SK-N-SH (cell line): ENCODE results near the gene SLC41A3. TPM values are rescaled to one million over a fixed set of nuclear protein-coding genes. Genes with fewer than 3 reads are reported as not detected.

ENCODE experiments used
- CTCF ChIA-PET: fragments of 300-600, 350-600 bp; formaldehyde crosslinking; extraction: SDS; loops from one replicate; lab custom pipeline; 2021; lab: Yijun Ruan, JAX
- POLR2A ChIA-PET: fragments of 350-600 bp; sonication (Branson Sonifier 250); formaldehyde crosslinking; extraction: SDS; loops from one replicate; lab custom pipeline; 2020; ENCODE audit warnings: antibody characterized with exemption, inconsistent platforms; lab: Yijun Ruan, JAX
- DNase-seq: peaks from one replicate; pipeline ENCODE4 v3.0.0; 2012
- H2AFZ ChIP-seq: fragments of 200-600 bp; sonication (generic); 2 replicates; pipeline ENCODE4 v1.8.1; 2016; ENCODE audit warnings: antibody characterized with exemption, mild to moderate bottlenecking, low read depth
- H3F3A ChIP-seq: fragments of 200-600 bp; sonication (generic); replicated peaks from 2 replicates; pipeline ENCODE3; 2016; ENCODE audit warnings: antibody characterized with exemption, mild to moderate bottlenecking; ENCODE audit not compliant: insufficient read depth
- H3K27ac ChIP-seq, 2 experiments: fragments of 200-500 bp in 1 of 2; fragments of 200-600 bp in 1 of 2; sonication (Bioruptor generic) in 1 of 2; sonication (generic), shearing (Covaris generic) in 1 of 2; 2 replicates each; pipeline versions ENCODE4 v1.5.1 to v1.6.1; 2014 to 2016; ENCODE audit warnings: low read depth in 2 of 2, inconsistent platforms in 1 of 2, low read length in 1 of 2, mild to moderate bottlenecking in 1 of 2, mixed read lengths in 1 of 2
- H3K27me3 ChIP-seq: fragments of 200-600 bp; sonication (generic), shearing (Covaris generic); 2 replicates; pipeline ENCODE4 v1.6.1; 2016; ENCODE audit warnings: mixed run types; ENCODE audit not compliant: insufficient read depth
- H3K36me3 ChIP-seq, 2 experiments: fragments of 200-500 bp in 1 of 2; fragments of 200-600 bp in 1 of 2; sonication (Bioruptor generic) in 1 of 2; sonication (generic) in 1 of 2; replicated peaks in 1 of 2; 2 replicates each; pipeline versions ENCODE3 to v1.5.1; 2014 to 2016; ENCODE audit warnings: low read length in 1 of 2, mild to moderate bottlenecking in 1 of 2; ENCODE audit not compliant: insufficient read depth in 2 of 2, control insufficient read depth in 1 of 2
- H3K4me1 ChIP-seq, 2 experiments: fragments of 200-500 bp in 1 of 2; fragments of 200-600 bp in 1 of 2; sonication (Bioruptor generic) in 1 of 2; sonication (generic), shearing (Covaris generic) in 1 of 2; 2 replicates each; pipeline versions ENCODE4 v1.5.1 to v1.6.1; 2014 to 2016; ENCODE audit warnings: low read depth in 1 of 2, low read length in 1 of 2, mixed run types in 1 of 2; ENCODE audit not compliant: insufficient read depth in 2 of 2, control insufficient read depth in 1 of 2
- H3K4me2 ChIP-seq: fragments of 200-600 bp; sonication (generic), shearing (Covaris generic); 2 replicates; pipeline ENCODE4 v1.6.1; 2017; ENCODE audit warnings: mixed run types
- H3K4me3 ChIP-seq, 2 experiments: fragments of 200-500 bp in 1 of 2; fragments of 200-600 bp in 1 of 2; sonication (Bioruptor generic) in 1 of 2; sonication (generic), shearing (Covaris generic) in 1 of 2; 2 replicates each; pipeline versions ENCODE4 v1.5.1 to v1.8.1; 2014 to 2016; ENCODE audit warnings: low read depth in 2 of 2, inconsistent platforms in 1 of 2, low read length in 1 of 2, mild to moderate bottlenecking in 1 of 2, mixed read lengths in 1 of 2, moderate library complexity in 1 of 2
- H3K79me2 ChIP-seq: fragments of 200-600 bp; sonication (generic); 2 replicates; pipeline ENCODE4 v1.8.1; 2017; ENCODE audit warnings: mild to moderate bottlenecking; ENCODE audit not compliant: insufficient read depth
- H3K9ac ChIP-seq: fragments of 200-600 bp; sonication (generic); 2 replicates; pipeline ENCODE4 v1.6.1; 2017; ENCODE audit warnings: mixed run types
- H3K9me2 ChIP-seq: fragments of 200-600 bp; sonication (generic); 2 replicates; pipeline ENCODE4 v1.6.1; 2017; ENCODE audit warnings: mixed run types
- H3K9me3 ChIP-seq: fragments of 200-600 bp; sonication (generic); 2 replicates; pipeline ENCODE4 v1.6.1; 2017; ENCODE audit warnings: mixed run types, mild to moderate bottlenecking, moderate library complexity
- H4K20me1 ChIP-seq: fragments of 200-600 bp; sonication (generic); 2 replicates; pipeline ENCODE4 v1.6.1; 2017; ENCODE audit warnings: mild to moderate bottlenecking, mixed run types; ENCODE audit not compliant: insufficient read depth
- CHD2 ChIP-seq: fragments of 150-350 bp; IDR thresholded peaks from 2 replicates; pipeline ENCODE4 v1.6.1; 2018; ENCODE audit warnings: low read length; ENCODE audit not compliant: partially characterized antibody
- EZH2phosphoT487 ChIP-seq: fragments of 200-600 bp; sonication (generic); IDR thresholded peaks from 2 replicates; pipeline ENCODE4 v1.6.1; 2017; ENCODE audit warnings: low read depth, mixed run types, mild to moderate bottlenecking, antibody characterized with exemption, moderate library complexity, borderline replicate concordance
- FOSL2 ChIP-seq: IDR thresholded peaks from 2 replicates; pipeline ENCODE4 v1.4.0; 2012; ENCODE audit warnings: low read depth, mild to moderate bottlenecking, moderate library complexity, borderline replicate concordance
- FOXJ3 ChIP-seq: sonication (generic); formaldehyde crosslinking; IDR thresholded peaks from 2 replicates; pipeline ENCODE4 v1.5.1; 2020; ENCODE audit warnings: mild to moderate bottlenecking, missing genetic modification reagents
- FOXM1 ChIP-seq: IDR thresholded peaks from 2 replicates; pipeline ENCODE4 v1.4.0; 2012; ENCODE audit warnings: low read depth, mild to moderate bottlenecking
- GABPA ChIP-seq: IDR thresholded peaks from 2 replicates; pipeline ENCODE4 v1.4.0; 2012; ENCODE audit warnings: low read depth, mild to moderate bottlenecking
- GATA2 ChIP-seq: sonication (generic); formaldehyde crosslinking; IDR thresholded peaks from 2 replicates; pipeline ENCODE4 v1.5.0; 2020; ENCODE audit warnings: mild to moderate bottlenecking, missing genetic modification reagents
- MEF2A ChIP-seq: IDR thresholded peaks from 2 replicates; pipeline ENCODE4 v1.4.0; 2012; ENCODE audit warnings: low read depth, borderline replicate concordance
- NFIC ChIP-seq: IDR thresholded peaks from 2 replicates; pipeline ENCODE4 v1.4.0; 2012; ENCODE audit warnings: borderline replicate concordance
- RFX5 ChIP-seq: IDR thresholded peaks from 2 replicates; pipeline ENCODE4 v1.6.1; 2012; ENCODE audit warnings: mild to moderate bottlenecking, improper control_type of control experiment, low read length
- SIN3A ChIP-seq: IDR thresholded peaks from 2 replicates; pipeline ENCODE4 v1.6.1; 2012; ENCODE audit warnings: low read depth, mild to moderate bottlenecking, low read length, moderate library complexity, borderline replicate concordance
- TCF12 ChIP-seq: IDR thresholded peaks from 2 replicates; pipeline ENCODE4 v1.4.0; 2012
- YY1 ChIP-seq: IDR thresholded peaks from 2 replicates; pipeline ENCODE4 v1.4.0; 2012; ENCODE audit warnings: low read depth, mild to moderate bottlenecking
- WGBS: methylation state at CpG from one replicate; pipeline ENCODE4 v1.1.6; 2017; ENCODE audit warnings: low lambda C conversion rate; 5-methylcytosine and 5-hydroxymethylcytosine counted together
- polyA plus RNA-seq, 3 experiments: library from polyadenylated mRNA; depleted of rRNA; stranded (reverse); fragments of >200 nt; gene quantifications; 2 replicates each; pipeline ENCODE4 v1.2.3, GENCODE V29; 2012
- TF ChIP-seq, protein P1 (sequence below): fragments of 150-350 bp; IDR thresholded peaks from 2 replicates; pipeline ENCODE4 v1.6.1; 2017; ENCODE audit warnings: antibody characterized with exemption, low read length, low read depth, borderline replicate concordance

The SLC41A3 gene
- polyA plus RNA-seq, 1 of the 3 experiments (the other 2 are of a cell fraction): 53.4 TPM

DNA sequence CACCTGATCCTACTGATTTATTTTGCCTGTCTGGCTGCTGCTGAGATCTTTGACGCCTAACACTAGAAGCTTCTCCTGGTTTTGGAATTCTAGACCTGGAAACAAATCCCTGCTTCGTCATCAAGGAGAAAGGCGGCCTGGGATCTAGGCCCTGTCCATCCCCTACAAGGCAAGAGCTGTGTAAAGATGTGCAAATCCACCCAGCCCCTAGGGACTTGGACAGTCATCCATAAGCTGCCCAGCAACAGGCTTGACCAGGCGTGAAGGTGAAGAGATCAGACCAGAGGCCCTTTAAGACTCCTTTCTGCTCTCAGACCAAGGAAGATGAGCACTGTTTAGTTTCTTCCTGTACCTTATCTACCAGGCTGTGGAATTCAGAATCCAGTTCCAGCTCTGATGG, 32.2 kb downstream of the SLC41A3 start:
- Histone ChIP-seq H3K9me2 (no peaks in the 10 kb centered on the region), H3K27ac (no peak overlapping the region), H2AFZ (no peak overlapping the region), H3K9me3 (no peaks in the 10 kb centered on the region), H3K4me2 (no peak overlapping the region), H3K9ac (no peak overlapping the region), H3K4me1 (no peaks in the 10 kb centered on the region), H3K36me3 (no peaks in the 10 kb centered on the region)
- POLR2A ChIA-PET: no interaction called here
- TF ChIP-seq YY1 (no peak), TCF12 (no peak), SIN3A (no peak), FOXM1 (no peak), GABPA (no peak), FOSL2 (no peak), RFX5 (no peak), EZH2phosphoT487 (no peak)
- TF ChIP-seq, protein P1, sequence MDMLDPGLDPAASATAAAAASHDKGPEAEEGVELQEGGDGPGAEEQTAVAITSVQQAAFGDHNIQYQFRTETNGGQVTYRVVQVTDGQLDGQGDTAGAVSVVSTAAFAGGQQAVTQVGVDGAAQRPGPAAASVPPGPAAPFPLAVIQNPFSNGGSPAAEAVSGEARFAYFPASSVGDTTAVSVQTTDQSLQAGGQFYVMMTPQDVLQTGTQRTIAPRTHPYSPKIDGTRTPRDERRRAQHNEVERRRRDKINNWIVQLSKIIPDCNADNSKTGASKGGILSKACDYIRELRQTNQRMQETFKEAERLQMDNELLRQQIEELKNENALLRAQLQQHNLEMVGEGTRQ: no peak
- TF ChIP-seq, all 33 proteins: peak for 0
- Histone ChIP-seq H3K4me3 (no peak overlapping the region), H3K79me2 (no peaks in the 10 kb centered on the region), H3F3A (no peaks in the 10 kb centered on the region), H3K27me3 (no peaks in the 10 kb centered on the region), H4K20me1 (no peaks in the 10 kb centered on the region)
- no peak for DNase-seq
- CTCF ChIA-PET: interaction anchor here (0.7 kb wide), 1 partner anchor 235 kb away, joined by 3 read pairs; no protein-coding TSS in a partner anchor
- 95% methylated on average over 4 of the region's 4 CpGs for WGBS

DNA sequence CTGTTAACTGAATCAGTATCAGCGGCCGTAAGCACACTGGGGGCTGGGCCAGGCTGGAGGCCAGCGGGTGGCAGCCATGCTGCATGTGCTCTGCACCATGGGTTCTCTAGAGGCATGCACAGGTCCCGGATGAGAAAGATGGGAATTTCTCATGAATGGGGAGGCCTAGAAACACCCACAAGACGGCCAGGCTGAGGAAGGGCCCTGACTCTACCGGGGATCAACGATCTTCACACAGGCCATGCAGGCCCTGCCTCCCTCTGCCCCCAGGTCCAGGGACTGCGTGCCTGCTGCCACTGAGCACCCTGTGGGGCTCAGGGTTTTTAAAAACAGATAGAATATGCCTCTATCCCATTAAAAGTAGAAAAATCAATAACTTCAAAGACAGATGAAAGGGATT, 32.7 kb downstream of the SLC41A3 start:
- no peak overlapping the region for H3K9ac ChIP-seq
- no peaks in the 10 kb centered on the region for H3K4me1 ChIP-seq
- WGBS: 72% methylated on average over 7 of the region's 8 CpGs
- CTCF ChIA-PET: no interaction called here
- H3F3A ChIP-seq: no peaks in the 10 kb centered on the region
- H3K36me3 ChIP-seq: no peaks in the 10 kb centered on the region
- POLR2A ChIA-PET: no interaction called here
- H3K4me2 ChIP-seq: no peak overlapping the region
- TF ChIP-seq, protein P1: no peak
- TF ChIP-seq NFIC (no peak), FOXJ3 (CRISPR knock-in tag) (no peak), GATA2 (CRISPR knock-in tag) (no peak), TCF12 (no peak), FOSL2 (no peak), YY1 (no peak), MEF2A (no peak), CHD2 (no peak)
- no peak overlapping the region for H3K27ac ChIP-seq
- H3K4me3 ChIP-seq: no peak overlapping the region
- no peaks in the 10 kb centered on the region for H3K27me3 ChIP-seq
- H4K20me1 ChIP-seq: no peaks in the 10 kb centered on the region
- no peak for DNase-seq
- no peaks in the 10 kb centered on the region for H3K79me2 ChIP-seq
- H3K9me2 ChIP-seq: no peaks in the 10 kb centered on the region
- H3K9me3 ChIP-seq: no peaks in the 10 kb centered on the region
- H2AFZ ChIP-seq: no peak overlapping the region
